ENCODE data around the gene CEP20. TPM values are rescaled to one million over a fixed set of nuclear protein-coding genes. Genes with fewer than 3 reads are reported as not detected.
"Not testable (repeated sequence)": the region's sequence is repeated elsewhere in the genome, so short reads cannot be mapped to it uniquely, and the experiment has no call there.

The CEP20 gene
- 59.6 and 75.2 TPM in 2 replicates for total RNA-seq (2014; rRNA removed; shearing (Covaris generic))

- DNase-seq (ENCODE audit: low read depth) = peak; percentile 98
Observed at GRCh38 chr16:15888072-15888976, at the start of gene CEP20. CEP20 (minus strand) TSS chr16:15888603; CDS start chr16:15888585, 18 bp downstream.

DNA sequence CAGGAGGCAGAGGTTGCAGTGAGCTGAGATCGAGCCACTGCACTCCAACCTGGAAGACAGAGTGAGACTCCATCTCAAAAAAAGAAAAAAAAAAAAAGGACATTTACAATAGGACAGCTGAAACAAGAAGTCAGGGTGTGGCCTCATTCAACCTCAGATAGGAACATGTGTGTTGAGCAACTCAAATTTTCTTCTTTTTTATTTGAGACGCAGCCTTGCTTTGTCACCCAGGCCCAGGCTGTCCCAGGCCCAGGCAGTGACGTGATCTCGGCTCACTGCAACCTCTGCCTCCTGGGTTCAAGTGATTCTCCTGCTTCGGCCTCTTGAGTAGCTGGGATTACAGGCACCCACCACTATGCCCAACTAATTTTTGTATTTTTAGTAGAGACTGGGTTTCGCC, 48.4 kb upstream of the CEP20 start:
- DNase-seq (ENCODE audit: low read depth) = not testable (repeated sequence)

DNA sequence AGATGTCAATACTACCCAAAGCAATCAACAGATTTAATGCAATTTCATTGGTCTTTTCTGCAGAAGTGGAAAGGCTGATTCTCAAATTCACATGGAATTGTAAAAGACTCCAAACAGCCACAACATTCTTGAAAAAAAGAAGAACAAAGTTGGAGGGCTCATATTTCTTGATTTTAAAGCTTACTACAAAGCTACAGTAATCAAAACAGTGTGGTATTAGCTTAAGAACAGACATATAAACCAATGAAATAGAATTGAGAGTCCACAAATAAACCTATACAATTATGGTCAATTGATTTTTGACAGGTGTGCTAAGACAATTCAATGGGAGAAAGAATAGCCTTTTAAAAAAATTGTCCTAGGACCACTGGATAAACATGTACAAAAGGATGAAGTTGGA, 46.6 kb upstream of the CEP20 start:
- no peak for DNase-seq (ENCODE audit: low read depth)

GRCh38 chr16:15933781-15934180, 45.4 kb upstream of the CEP20 start:
- DNase-seq (ENCODE audit: low read depth) = no peak

- no peak for DNase-seq (ENCODE audit: low read depth)
Observed at GRCh38 chr16:15932939-15933338, 44.5 kb upstream of the CEP20 start.

DNA sequence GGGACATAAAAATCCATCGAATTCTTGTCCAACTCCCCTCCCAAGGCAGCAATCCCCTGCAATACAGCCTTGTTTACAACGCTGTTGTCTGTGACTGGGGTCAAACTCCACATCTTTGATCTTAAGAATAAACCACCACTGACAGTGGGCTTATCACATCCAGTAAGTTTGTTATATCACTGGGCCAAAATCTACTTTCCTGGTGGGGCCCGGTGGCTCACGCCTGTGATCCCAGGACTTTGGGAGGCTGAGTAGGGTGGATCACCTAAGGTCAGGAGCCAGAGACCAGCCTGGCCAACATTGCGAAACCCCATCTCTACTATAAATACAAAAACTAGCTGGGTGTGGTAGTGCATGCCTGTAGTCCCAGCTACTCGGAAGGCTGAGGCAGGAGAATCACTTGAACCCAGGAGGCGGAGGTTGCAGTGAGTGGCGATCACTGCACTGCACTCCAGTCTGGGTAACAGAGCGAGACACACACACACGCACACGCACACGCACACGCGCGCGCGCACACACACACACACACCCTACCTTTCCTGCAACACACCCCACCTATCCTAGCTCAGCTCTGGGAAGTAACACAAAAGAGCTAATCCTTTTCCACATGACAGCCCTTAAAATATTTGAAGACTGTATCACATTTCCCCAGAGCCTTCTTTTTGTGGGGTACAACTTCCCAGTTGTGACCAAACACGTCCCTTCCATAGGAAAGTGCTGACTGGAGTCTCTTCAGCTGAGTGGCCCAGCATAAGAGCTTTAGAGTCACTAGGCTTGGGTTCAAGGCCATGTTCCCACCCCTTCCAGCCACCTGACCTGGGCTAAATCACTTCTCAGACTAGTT, 40.1 kb upstream of the CEP20 start:
- no peak for DNase-seq (ENCODE audit: low read depth)

- no peak for DNase-seq (ENCODE audit: low read depth)
Observed at GRCh38 chr16:15925631-15926030, 37.2 kb upstream of the CEP20 start.

DNA sequence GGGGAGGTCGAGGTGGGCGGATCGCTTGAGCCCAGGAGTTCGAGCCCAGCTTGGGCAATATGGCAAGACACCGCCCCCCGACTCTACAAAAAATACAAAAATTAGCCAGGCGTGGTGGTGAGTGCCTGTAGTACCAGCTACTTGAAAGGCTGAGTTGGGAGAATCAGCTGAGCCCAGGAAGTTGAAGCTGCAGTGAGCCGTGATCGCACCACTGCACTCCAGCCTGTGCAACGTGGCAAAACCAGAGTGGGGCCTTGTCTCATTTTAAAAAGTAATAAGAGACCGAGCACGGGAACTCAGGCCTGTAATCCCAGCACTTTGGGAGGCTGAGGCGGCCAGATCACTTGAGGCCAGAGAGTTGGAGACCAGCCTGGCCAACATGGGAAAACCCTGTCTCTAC, 36.6 kb upstream of the CEP20 start:
- no peak for DNase-seq (ENCODE audit: low read depth)

DNA sequence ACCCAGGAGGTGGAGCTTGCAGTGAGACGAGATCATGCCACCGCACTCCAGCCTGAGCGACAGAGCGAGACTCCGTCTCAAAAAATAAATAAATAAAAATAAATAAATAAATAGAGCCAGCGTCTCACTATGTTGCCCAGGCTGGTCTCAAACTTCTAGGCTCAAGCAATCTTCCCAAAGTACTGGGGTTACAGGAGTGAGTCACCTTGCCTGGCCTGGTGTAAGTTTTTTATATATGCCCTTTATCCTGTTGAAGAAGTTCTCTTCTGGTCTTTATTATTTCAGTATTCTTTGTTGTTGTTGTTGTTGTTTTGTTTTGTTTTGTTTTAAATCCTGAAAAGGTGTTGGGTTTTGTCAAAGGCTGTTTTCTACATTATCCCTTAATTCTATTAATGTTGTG, 30.9 kb upstream of the CEP20 start:
- DNase-seq (ENCODE audit: low read depth) = no peak

- not testable (repeated sequence) for DNase-seq (ENCODE audit: low read depth)
Observed at GRCh38 chr16:15918314-15918713, 29.9 kb upstream of the CEP20 start.

GRCh38 chr16:15916323-15916722, 27.9 kb upstream of the CEP20 start:
- no peak for DNase-seq (ENCODE audit: low read depth)

DNA sequence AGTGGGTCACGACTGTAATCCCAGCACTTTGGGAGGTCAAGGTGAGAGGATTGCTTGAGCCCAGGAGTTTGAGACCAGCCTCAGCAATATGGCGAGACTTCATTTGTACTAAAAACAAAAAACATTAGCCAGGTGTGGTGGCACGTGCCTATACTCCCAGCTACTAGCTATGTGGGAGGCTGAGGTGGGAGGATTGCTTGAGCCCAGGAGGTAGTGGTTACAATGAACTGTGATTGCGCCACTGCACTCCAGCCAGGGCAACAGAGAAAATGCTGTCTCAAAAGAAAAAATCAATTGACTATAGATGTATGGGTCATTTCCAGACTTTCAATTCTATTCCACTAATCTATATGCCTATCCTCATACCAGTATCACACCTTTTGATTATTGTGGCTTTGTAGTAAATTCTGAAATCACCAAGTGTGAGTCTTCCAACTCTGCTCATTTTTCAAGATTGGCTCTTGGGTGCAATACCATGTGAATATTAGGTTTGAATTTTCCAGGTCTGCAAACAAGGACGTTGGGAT, 27.2 kb upstream of the CEP20 start:
- DNase-seq (ENCODE audit: low read depth) = no peak

DNA sequence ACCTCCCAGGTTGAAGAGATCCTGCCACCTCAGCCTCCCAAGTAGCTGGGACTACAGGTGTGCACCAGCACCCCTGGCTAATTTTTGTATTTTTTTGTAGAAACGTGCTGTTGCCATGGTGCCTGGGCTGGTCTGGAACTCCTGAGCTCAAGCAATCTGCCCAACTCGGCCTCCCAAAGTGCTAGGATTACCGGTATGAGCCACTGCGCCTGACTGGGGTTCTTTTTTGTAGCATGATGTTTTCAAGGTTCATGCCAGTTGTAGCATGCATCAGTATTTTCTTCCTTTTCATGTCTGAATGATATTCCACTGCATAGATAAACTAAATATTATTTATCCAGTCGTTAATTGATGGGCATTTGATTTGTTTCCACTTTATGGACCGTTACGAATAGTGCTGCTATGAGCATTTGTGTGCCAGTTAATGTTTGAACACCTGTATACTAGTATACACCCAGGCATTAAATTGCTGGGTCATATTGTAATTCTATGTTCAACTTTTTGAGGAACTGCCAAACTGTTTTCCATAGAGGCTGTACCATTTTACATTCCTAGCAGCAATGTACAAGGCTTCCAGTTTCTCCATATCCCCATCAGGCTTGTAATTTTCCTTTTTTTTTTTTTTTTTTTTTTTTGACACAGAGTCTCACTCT, 24.8 kb upstream of the CEP20 start:
- no peak for DNase-seq (ENCODE audit: low read depth)

DNA sequence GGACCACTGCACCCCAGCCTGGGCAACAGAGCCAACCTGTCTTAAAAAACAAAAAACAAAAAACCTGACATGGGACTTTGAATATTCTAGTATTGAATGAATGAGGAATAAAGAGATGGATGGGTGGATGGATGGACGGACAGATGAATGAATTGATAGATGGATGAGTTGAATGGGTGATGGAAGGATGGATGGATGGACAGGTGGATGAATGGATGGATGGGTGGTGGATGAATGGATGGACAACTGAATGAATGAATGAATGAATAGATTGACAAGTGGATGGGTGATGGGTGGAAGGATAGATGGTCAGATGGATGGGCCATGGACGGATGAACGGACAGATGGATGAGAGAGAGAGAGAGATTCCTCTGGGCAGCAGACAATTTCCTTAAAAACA, 22.8 kb upstream of the CEP20 start:
- DNase-seq (ENCODE audit: low read depth) = no peak

GRCh38 chr16:15907863-15908478, 19.6 kb upstream of the CEP20 start:
- DNase-seq (ENCODE audit: low read depth) = peak; percentile 82

DNA sequence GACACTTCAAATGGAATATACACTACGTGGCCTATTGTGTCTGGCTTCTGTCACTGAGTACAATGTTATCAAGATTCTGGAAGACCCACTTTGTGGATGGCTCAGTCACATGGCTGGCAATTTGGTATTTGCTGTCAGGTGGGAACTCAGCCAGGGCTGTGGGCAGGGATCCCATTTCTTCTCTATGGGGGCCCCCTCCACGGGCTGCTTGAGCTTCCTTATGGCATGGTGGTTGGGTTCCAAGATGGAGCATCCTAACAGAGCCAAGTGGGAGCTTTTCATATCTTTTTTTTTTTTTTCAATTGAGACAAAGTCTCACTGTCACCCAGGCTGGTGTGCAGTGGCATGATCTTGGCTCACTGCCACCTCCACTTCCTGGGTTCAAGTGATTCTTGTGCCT, 18.0 kb upstream of the CEP20 start:
- DNase-seq (ENCODE audit: low read depth) = no peak

- no peak for DNase-seq (ENCODE audit: low read depth)
Observed at GRCh38 chr16:15903960-15904359, 15.6 kb upstream of the CEP20 start.

DNA sequence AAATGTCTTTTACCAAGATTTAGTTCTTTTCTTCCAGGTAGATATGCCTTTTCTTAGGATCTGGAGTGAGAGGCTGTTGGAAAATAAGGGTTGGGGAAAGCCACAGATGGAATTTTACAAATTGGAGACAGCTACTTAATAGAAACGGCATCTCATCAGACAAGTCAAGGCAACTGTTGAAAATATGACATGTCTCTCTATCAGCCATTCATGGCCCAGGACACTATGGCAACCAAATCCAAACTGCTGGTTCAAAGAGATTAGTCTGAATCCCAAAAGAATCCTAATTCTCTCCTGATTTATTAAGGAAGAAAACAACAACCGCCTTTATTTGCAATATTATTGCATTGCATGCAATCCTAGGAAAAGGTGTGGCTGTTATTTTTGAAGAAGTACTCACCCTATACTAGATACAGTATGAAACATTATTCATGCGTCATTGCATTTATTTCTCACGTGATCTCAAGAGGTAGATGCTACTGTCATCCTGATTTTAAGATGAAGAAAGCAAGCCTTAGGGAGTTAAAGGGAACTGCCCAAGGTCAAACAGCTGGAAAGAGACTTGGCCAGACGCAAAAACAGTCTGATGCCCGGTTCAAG, 12.6 kb upstream of the CEP20 start:
- no peak for DNase-seq (ENCODE audit: low read depth)

DNA sequence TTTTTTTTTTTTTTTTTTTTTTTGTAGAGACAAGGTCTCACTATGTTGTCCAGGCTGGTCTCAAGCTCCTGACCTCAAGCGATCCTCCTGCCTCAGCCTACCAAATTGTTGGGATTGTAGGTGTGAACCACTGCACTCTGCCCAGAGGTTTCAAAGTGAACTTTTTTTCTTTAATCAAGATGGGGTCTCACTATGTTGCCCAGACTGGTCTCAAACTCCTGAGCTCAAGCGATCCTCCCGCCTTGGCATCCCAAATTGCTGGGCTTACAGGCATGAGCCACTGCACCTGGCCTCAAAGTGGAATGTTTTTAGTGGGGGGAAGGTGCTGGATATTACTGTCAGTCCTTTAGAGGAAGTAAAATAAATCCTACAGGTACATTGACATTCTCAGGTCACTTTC, 12.0 kb upstream of the CEP20 start:
- DNase-seq (ENCODE audit: low read depth) = no peak

DNA sequence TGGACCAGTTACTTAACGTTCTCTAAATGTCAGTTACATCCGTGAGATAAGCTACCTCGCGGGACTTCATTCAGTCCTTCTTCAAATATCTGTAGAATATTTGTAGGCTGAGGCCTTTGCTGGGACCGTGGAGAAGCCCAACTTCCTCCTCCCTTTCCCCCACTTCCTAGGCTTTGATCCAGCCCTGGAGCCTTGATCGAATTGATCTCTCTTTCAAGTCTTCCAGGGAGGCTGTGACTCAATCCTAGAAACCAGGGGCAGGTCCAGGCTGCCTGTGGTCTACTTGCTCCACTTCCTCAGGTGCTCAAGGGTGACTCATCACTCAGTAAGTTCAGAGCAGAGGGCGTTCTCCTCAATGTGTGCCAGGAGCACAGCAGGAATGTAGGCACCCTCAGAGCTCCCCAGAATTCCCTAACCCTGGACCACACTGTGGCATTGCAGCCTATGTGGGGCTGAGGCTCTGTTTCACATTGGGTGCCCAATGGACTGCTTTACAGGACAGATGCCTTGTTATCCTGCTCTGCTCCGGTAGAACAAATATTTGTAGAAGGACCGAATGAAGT, 11.2 kb upstream of the CEP20 start:
- peak; percentile 86 for DNase-seq (ENCODE audit: low read depth)

DNA sequence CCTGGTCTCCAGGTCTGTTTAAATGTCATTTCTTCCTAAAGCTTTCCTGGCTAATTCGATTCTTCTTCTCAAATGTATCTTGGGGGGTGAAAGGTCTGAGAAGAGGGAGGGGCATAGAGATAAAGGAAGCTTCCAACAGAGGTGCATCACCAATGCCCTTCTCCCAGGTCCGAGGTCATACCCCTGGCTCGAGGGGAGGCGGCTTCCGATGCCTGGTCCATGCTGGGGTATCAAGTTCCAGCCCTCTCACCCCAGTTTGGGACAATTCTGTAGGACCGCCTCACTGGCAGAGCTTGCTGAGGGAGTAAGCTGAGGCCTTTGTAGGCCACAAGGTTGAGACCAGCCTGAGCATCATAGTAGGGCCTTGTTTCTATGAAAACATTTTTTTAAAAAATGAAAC, 10.3 kb upstream of the CEP20 start:
- DNase-seq (ENCODE audit: low read depth) = no peak

All from RPMI7951 (cell line).